Measurements from ENCODE around the gene VIPR2.
A peak's percentile ranks its signal among the peaks of the same experiment; 100 is the strongest.
"Not testable (repeated sequence)": the region's sequence is repeated elsewhere in the genome, so short reads cannot be mapped to it uniquely, and the experiment has no call there.

The VIPR2 gene, protein sequence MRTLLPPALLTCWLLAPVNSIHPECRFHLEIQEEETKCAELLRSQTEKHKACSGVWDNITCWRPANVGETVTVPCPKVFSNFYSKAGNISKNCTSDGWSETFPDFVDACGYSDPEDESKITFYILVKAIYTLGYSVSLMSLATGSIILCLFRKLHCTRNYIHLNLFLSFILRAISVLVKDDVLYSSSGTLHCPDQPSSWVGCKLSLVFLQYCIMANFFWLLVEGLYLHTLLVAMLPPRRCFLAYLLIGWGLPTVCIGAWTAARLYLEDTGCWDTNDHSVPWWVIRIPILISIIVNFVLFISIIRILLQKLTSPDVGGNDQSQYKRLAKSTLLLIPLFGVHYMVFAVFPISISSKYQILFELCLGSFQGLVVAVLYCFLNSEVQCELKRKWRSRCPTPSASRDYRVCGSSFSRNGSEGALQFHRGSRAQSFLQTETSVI

DNA sequence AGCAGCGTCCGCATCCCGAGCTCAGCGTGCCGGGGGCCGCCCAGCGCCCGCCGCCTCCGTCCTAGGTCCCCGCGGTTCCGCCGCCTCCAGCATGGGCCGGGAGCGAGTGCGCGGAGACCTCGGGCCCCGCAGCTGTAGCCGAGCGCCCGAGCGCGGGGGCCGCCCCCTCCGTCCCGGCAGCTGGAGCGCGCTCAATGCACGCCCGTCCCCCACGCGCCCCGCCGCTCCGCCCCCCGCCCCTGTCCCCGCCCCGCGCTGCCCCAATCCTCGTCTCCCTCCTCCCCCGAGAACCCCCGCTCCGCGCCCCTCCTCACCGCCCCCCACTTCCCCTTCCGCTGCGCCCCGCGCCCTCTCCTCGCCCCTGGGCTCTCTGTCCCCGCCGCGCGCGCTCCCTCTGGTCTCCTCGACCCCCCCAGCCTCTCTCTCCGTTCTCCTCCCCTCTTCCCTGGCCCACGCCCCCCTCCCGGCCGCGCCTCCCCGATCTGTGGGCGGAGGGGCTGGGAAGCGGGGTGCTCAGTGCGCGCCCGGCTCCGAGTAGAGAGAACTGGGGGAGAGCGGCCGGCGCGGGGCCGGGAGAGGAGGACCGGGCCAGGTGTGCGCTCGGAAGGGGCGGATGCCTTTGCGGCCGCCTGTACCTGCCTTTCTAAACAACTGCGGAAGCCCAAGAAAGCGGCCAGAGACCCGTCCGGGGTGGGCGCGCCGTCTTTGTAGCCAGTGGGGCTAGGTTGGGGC is at the start of gene VIPR2:
VIPR2 (minus strand) TSS at position 110 of the 732 bp plus-strand sequence; CDS start at position 14, 96 bp downstream.
- H3K9ac ChIP-seq (ENCODE audit: low read depth, low read length), result peak within 1 kb of the TSS; percentile 30; the same call in 1 of the 2 replicates
- no peaks in the 10 kb centered on the region for H3K9me3 ChIP-seq (ENCODE audit: insufficient read depth, low read depth, low read length)
- peaks cover 38% of the 10 kb centered on the region; the same call in 1 of the 2 replicates for H3K4me1 ChIP-seq (ENCODE audit: insufficient read depth, low read length)
- no peak within 1 kb of the TSS for H3K27ac ChIP-seq (ENCODE audit: low read length)
- peak within 1 kb of the TSS; percentile 77 for H3K4me3 ChIP-seq (ENCODE audit: low read length)
- peaks cover 55% of the 10 kb centered on the region for H3K27me3 ChIP-seq (ENCODE audit: insufficient read depth, low read length)
- H3K36me3 ChIP-seq (ENCODE audit: insufficient read depth, low read depth, low read length), result peaks cover 2% of the 10 kb centered on the region; the same call in 1 of the 2 replicates

DNA sequence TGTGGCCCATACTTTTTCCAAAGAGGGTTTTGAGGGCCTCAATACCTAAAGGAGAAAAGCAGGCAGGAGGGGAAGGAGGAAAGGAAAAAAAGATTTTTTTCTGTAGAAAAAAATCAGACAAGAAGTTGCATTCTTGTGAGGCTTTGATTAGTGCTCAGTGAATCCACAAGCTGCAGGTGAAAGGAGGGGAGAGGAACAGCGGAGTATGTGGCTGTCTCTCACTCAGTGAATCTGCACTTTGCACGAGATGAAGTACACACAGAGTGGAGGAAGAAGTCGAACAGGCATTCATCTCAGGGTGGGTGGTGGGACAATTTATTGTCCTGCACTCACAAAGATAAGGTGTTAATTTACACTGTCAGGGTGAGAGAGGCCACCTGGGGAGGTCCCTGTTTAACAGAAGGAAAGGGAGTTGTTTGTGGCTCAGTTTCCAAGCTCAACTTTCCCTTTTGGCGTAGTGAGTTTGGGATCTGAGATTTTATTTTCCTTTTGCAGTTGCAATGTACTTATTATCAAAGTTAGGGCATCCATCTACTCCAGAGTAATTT is 49.0 kb upstream of the VIPR2 start:
- peaks cover 12% of the 10 kb centered on the region; the same call in 1 of the 2 replicates for H3K4me1 ChIP-seq (ENCODE audit: insufficient read depth, low read length)
- H3K36me3 ChIP-seq (ENCODE audit: insufficient read depth, low read depth, low read length), result no peaks in the 10 kb centered on the region
- no peak overlapping the region for H3K27ac ChIP-seq (ENCODE audit: low read length)
- no peaks in the 10 kb centered on the region for H3K27me3 ChIP-seq (ENCODE audit: insufficient read depth, low read length)
- no peak overlapping the region for H3K9ac ChIP-seq (ENCODE audit: low read depth, low read length)
- no peak overlapping the region for H3K4me3 ChIP-seq (ENCODE audit: low read length)
- no peaks in the 10 kb centered on the region; the same call in 1 of the 2 replicates for H3K9me3 ChIP-seq (ENCODE audit: insufficient read depth, low read depth, low read length)

DNA sequence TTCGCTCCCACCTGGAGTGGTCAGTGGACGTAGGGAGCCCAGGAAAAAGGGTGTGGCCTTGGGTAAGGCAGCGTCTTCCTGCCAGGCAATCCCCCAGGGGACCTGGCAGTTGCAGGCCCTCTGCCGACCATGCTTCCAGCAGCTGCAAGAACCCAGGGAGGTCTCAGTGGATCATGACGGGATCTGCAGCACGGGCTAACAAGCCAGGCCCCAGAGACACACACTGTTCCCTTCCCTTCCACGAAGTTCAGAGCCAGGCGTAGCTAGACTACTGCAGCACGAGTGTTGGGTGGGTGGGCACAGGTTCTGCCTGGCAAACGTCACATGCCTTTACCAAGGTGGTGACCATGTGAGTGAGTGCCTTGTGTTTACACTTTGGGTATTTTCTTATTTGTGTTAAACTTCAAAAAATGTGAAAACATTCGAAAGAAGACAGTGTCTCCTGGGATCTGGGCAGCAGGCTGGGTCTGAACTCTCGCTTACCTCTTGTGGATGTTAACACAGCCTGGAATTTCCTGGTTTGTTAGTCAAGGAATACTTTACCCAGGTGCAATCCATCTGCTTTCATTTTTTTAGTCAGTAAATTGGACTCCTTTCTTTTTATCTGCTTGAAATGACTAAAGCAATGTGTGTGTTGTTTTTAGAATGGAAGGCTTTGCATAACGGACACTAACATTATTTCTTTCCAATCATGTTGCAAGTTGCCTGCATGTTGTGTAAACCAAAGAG is 48.2 kb upstream of the VIPR2 start:
- Histone ChIP-seq H3K4me1 (ENCODE audit: insufficient read depth, low read length) (peaks cover 12% of the 10 kb centered on the region; the same call in 1 of the 2 replicates), H3K9me3 (ENCODE audit: insufficient read depth, low read depth, low read length) (peaks cover 5% of the 10 kb centered on the region; the same call in 1 of the 2 replicates), H3K27me3 (ENCODE audit: insufficient read depth, low read length) (no peaks in the 10 kb centered on the region), H3K9ac (ENCODE audit: low read depth, low read length) (no peak overlapping the region), H3K4me3 (ENCODE audit: low read length) (no peak overlapping the region), H3K27ac (ENCODE audit: low read length) (no peak overlapping the region), H3K36me3 (ENCODE audit: insufficient read depth, low read depth, low read length) (no peaks in the 10 kb centered on the region)

DNA sequence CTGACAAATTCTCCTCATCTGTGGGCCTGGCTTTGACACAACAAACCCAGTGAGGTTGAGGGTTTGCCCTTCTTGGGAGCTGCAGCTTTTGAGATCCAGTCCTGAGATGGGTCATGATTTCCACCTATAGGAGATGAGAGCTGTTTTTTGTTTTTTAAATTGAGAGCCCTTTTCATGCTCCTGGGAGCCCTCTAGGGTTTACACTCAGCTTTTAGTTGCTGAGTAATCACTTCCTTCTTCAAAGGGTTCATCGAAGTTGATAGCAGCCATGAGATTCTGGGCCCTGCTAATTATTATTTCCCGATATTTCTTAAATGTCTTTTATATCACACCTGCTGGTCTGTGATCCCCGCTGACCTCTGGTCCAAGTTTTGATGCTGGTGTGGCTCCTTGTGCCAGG is 47.3 kb upstream of the VIPR2 start:
- H3K36me3 ChIP-seq (ENCODE audit: insufficient read depth, low read depth, low read length), result no peaks in the 10 kb centered on the region
- no peaks in the 10 kb centered on the region for H3K27me3 ChIP-seq (ENCODE audit: insufficient read depth, low read length)
- H3K4me3 ChIP-seq (ENCODE audit: low read length), result no peak overlapping the region
- peaks cover 7% of the 10 kb centered on the region; the same call in 1 of the 2 replicates for H3K4me1 ChIP-seq (ENCODE audit: insufficient read depth, low read length)
- no peak overlapping the region for H3K9ac ChIP-seq (ENCODE audit: low read depth, low read length)
- H3K9me3 ChIP-seq (ENCODE audit: insufficient read depth, low read depth, low read length), result peaks cover 8% of the 10 kb centered on the region; the same call in 1 of the 2 replicates
- no peak overlapping the region for H3K27ac ChIP-seq (ENCODE audit: low read length)

DNA sequence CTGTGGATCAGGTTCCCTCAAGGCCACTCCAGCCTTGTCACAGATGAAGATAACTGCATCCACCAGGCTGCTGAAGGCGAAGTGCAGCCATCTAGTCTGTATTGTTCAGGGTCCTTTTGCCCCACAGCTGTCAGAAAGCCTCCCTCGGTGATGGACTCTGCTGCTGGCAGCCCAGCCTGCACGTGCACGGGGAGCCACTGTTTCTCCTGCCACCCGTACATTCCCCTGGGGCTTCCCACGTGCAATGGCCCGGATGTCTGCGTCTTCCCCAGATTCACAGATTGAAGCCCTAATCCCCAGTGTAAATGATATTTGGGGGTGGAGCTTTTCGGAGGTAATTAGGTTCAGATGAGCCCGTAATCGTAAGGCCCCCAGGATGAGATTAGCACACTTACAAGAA is 46.6 kb upstream of the VIPR2 start:
- Histone ChIP-seq H3K27ac (ENCODE audit: low read length) (no peak overlapping the region), H3K36me3 (ENCODE audit: insufficient read depth, low read depth, low read length) (no peaks in the 10 kb centered on the region), H3K9ac (ENCODE audit: low read depth, low read length) (no peak overlapping the region), H3K4me1 (ENCODE audit: insufficient read depth, low read length) (peaks cover 3% of the 10 kb centered on the region; the same call in 1 of the 2 replicates), H3K9me3 (ENCODE audit: insufficient read depth, low read depth, low read length) (peaks cover 8% of the 10 kb centered on the region; the same call in 1 of the 2 replicates), H3K4me3 (ENCODE audit: low read length) (no peak overlapping the region), H3K27me3 (ENCODE audit: insufficient read depth, low read length) (no peaks in the 10 kb centered on the region)

DNA sequence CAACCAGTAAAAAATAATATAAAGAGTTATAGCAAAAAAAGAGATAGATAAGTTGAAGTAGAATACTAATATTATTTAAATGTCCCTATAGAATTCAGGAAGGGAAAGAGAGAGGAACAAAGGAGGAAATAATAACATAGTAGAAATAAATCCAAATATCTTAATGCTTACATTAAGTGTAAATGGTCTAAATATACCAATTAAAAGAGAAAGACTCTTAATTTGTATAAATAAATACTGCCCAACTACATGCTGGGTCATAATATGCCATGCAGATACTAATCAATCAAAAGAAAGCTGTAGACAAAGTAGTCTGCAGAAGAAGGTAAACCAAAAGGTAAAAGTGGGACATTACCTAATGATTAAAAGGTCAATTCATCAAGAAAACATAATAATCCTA is 43.3 kb upstream of the VIPR2 start:
- Histone ChIP-seq H3K9me3 (ENCODE audit: insufficient read depth, low read depth, low read length) (peaks cover 22% of the 10 kb centered on the region; the same call in 1 of the 2 replicates), H3K4me1 (ENCODE audit: insufficient read depth, low read length) (peaks cover 3% of the 10 kb centered on the region; the same call in 1 of the 2 replicates), H3K4me3 (ENCODE audit: low read length) (no peak overlapping the region), H3K9ac (ENCODE audit: low read depth, low read length) (no peak overlapping the region), H3K27me3 (ENCODE audit: insufficient read depth, low read length) (no peaks in the 10 kb centered on the region), H3K27ac (ENCODE audit: low read length) (no peak overlapping the region), H3K36me3 (ENCODE audit: insufficient read depth, low read depth, low read length) (no peaks in the 10 kb centered on the region)

DNA sequence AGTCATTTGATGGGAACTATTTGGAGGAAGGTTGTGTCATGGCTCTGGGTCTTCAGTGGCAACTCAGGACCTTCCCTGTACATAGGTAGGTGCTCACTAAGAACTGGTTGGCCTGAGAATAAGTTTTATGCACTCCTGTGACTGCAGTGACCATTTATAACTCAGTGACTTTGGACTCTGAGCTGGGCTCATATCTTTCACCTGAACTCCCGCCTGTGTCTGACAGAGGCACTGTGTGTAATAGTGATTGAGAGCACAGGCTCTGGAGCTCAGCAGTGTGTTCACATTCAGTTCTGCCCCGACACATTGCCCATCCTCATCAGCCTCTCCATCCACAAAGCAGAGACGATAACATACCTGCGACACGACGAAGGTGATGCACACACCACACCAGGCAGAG is 34.6 kb upstream of the VIPR2 start:
- Histone ChIP-seq H3K4me3 (ENCODE audit: low read length) (no peak overlapping the region), H3K27ac (ENCODE audit: low read length) (no peak overlapping the region), H3K9me3 (ENCODE audit: insufficient read depth, low read depth, low read length) (peaks cover 35% of the 10 kb centered on the region; the same call in 1 of the 2 replicates), H3K36me3 (ENCODE audit: insufficient read depth, low read depth, low read length) (no peaks in the 10 kb centered on the region), H3K9ac (ENCODE audit: low read depth, low read length) (no peak overlapping the region), H3K4me1 (ENCODE audit: insufficient read depth, low read length) (no peaks in the 10 kb centered on the region), H3K27me3 (ENCODE audit: insufficient read depth, low read length) (no peaks in the 10 kb centered on the region)

DNA sequence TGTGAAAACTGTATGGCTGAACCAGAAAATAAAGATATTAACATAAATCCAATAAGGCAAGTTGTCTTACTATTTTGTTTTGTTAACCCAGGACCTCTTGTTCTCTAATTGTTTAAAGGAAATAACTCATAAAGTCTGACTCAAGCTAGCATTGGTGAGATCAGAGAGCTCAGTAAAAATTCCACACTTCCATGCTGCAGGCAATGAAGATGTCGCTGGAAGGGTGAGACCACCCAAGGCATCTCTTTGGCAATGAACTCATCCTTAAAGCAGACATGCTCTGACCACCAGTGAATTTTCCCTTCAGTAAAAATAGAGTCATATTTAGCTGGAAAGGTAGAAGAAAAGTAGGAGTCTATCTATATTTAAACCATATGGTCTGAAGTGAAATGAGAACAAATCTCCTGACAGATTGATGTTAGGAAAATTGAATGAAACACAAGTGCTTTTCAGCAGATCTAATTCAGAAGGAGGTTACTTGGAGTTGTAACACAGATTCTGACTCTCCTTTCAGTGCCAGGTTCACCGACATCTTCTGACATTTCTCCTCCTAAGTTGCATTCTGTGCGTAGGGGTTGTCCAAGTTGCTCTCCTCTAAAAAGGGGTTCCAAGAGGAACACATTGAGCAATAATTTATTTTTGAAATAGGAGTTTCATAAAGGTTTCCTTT is 32.8 kb upstream of the VIPR2 start:
- Histone ChIP-seq H3K27me3 (ENCODE audit: insufficient read depth, low read length) (no peaks in the 10 kb centered on the region), H3K36me3 (ENCODE audit: insufficient read depth, low read depth, low read length) (no peaks in the 10 kb centered on the region), H3K9ac (ENCODE audit: low read depth, low read length) (no peak overlapping the region), H3K4me3 (ENCODE audit: low read length) (no peak overlapping the region), H3K9me3 (ENCODE audit: insufficient read depth, low read depth, low read length) (peaks cover 28% of the 10 kb centered on the region; the same call in 1 of the 2 replicates), H3K27ac (ENCODE audit: low read length) (no peak overlapping the region), H3K4me1 (ENCODE audit: insufficient read depth, low read length) (no peaks in the 10 kb centered on the region)

DNA sequence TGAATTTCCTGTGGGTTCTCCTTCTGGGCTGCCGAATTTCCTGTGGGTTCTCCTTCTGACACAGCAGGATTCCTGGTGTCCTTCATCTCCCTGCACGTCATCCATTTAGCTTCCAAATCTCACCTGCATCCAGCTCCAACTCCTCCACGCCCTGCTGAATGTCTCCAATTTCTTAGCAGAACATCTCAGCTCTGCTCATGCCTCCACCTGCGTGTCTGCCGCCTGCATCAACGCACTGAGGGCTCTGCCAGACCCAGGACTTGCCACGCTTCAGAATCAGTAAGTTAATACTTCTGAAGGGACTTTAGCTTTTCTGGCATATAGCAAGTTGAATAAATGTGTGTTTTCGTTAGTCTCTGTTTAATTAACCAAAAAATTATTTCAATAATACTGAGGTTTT is 31.1 kb upstream of the VIPR2 start:
- no peak overlapping the region for H3K27ac ChIP-seq (ENCODE audit: low read length)
- no peaks in the 10 kb centered on the region for H3K4me1 ChIP-seq (ENCODE audit: insufficient read depth, low read length)
- H3K4me3 ChIP-seq (ENCODE audit: low read length), result no peak overlapping the region
- H3K9ac ChIP-seq (ENCODE audit: low read depth, low read length), result no peak overlapping the region
- peaks cover 28% of the 10 kb centered on the region; the same call in 1 of the 2 replicates for H3K9me3 ChIP-seq (ENCODE audit: insufficient read depth, low read depth, low read length)
- no peaks in the 10 kb centered on the region for H3K27me3 ChIP-seq (ENCODE audit: insufficient read depth, low read length)
- H3K36me3 ChIP-seq (ENCODE audit: insufficient read depth, low read depth, low read length), result no peaks in the 10 kb centered on the region

DNA sequence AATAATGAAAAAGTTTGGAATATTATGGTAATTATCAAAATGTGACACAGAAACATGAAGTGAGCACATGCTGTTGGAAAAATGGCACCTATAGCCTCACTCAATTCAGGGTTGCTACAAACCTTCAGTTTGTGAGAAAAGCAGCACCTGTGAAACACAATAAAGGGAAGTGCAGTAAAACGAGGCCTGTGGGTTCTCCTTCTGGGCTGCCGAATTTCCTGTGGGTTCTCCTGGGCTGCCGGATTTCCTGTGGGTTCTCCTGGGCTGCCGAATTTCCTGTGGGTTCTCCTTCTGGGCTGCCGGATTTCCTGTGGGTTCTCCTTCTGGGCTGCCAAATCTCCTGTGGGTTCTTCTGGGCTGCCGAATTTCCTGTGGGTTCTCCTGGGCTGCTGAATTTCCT is 30.4 kb upstream of the VIPR2 start:
- H3K27me3 ChIP-seq (ENCODE audit: insufficient read depth, low read length); H3K9ac ChIP-seq (ENCODE audit: low read depth, low read length); H3K36me3 ChIP-seq (ENCODE audit: insufficient read depth, low read depth, low read length); H3K4me3 ChIP-seq (ENCODE audit: low read length); H3K4me1 ChIP-seq (ENCODE audit: insufficient read depth, low read length); H3K27ac ChIP-seq (ENCODE audit: low read length): not testable (repeated sequence)
- H3K9me3 ChIP-seq (ENCODE audit: insufficient read depth, low read depth, low read length), result peaks cover 28% of the 10 kb centered on the region; the same call in 1 of the 2 replicates
